Sigmoid colon (tissue), 4 donors: ENCODE data around the gene CAMK2N1.

ENCODE experiments used
- POLR2A ChIP-seq, 2 donors: fragments of 450-650 bp; IDR thresholded peaks; one replicate each; pipeline ENCODE4 v1.6.1; 2016; ENCODE audit warnings: antibody characterized with exemption in 2 of 2, mild to moderate bottlenecking in 2 of 2, moderate library complexity in 2 of 2
- POLR2AphosphoS5 ChIP-seq, 4 donors: sonication (generic); formaldehyde crosslinking; IDR thresholded peaks; one replicate each; pipeline ENCODE4 v1.6.1; 2017; ENCODE audit warnings: antibody characterized with exemption in 4 of 4
- TF ChIP-seq, protein P1 (sequence below), 4 experiments: fragments of 450-650 bp in 3 of 4; fragments of 200-600 bp in 1 of 4; IDR thresholded peaks; one replicate each; pipeline ENCODE4 v1.5.1; 2016 to 2019; ENCODE audit warnings: antibody characterized with exemption in 4 of 4, mild to moderate bottlenecking in 3 of 4, moderate library complexity in 2 of 4

DNA sequence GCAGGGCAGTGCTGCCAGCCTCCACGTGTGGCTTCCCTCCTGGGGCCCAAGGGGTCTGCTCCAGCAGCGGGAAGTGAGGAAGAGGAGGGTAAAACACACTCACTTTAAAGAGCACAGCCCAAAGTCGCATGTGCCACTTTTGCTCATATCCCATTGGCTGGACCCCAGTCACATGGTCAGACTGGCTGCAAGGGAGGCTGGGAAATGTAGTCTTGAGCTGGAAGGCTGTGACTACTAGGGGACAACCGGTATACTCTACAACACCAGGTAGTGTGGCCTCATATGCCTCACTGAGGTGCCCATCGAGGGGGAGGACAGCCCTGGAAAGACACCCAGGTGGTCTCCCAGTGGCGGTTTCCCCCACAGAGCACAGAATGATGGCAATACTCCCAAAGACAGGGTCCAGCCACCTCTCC is 45.2 kb downstream of the CAMK2N1 start:
- TF ChIP-seq POLR2AphosphoS5 (IDR thresholded peaks at IDR 0.05), result no peak
- TF ChIP-seq, protein P1, sequence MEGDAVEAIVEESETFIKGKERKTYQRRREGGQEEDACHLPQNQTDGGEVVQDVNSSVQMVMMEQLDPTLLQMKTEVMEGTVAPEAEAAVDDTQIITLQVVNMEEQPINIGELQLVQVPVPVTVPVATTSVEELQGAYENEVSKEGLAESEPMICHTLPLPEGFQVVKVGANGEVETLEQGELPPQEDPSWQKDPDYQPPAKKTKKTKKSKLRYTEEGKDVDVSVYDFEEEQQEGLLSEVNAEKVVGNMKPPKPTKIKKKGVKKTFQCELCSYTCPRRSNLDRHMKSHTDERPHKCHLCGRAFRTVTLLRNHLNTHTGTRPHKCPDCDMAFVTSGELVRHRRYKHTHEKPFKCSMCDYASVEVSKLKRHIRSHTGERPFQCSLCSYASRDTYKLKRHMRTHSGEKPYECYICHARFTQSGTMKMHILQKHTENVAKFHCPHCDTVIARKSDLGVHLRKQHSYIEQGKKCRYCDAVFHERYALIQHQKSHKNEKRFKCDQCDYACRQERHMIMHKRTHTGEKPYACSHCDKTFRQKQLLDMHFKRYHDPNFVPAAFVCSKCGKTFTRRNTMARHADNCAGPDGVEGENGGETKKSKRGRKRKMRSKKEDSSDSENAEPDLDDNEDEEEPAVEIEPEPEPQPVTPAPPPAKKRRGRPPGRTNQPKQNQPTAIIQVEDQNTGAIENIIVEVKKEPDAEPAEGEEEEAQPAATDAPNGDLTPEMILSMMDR (IDR thresholded peaks at IDR 0.05), result no peak
- TF ChIP-seq POLR2A (IDR thresholded peaks at IDR 0.05), result no peak
